GM19395 (cell line): ENCODE data around the gene HAVCR1.
"Not testable (repeated sequence)": the region's sequence is repeated elsewhere in the genome, so short reads cannot be mapped to it uniquely, and the experiment has no call there.

Source experiments
- ATAC-seq: cut with Tn5 transposase; IDR thresholded peaks from one replicate; pipeline ENCODE4 v1.9.1; 2021; ENCODE audit warnings: mild to moderate bottlenecking, moderate library complexity; ENCODE audit not compliant: unreplicated experiment

The HAVCR1 gene

DNA sequence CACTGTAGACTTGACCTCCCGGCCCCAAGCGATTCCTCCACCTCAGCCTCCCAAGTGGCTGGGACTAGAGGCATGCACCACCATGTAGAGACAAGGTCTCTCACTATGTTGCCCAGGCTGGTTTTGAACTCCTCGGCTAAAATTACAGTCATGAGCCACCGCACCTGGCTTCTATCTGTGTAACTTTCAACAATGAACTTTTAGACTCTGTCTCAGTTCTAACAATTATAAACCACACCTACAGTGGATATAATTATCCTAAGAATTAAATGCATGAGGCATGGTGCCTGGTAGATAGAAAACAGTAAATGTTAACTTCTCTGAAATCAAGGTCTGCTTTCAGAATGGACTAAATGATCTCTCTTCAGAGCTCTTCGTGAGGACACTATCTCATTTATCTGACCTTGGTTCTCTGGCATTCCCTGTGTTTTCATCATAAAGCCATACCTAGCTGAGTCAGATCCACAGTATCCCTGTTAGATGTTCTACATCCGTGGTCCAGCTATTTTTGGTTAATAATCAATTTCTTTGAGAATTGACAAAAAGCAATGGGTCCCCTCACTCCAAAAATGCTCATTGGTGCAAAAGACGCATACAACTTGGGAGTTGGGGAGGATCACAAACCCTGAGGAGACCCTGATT, 7.2 kb downstream of the HAVCR1 start:
- ATAC-seq, result no peak

DNA sequence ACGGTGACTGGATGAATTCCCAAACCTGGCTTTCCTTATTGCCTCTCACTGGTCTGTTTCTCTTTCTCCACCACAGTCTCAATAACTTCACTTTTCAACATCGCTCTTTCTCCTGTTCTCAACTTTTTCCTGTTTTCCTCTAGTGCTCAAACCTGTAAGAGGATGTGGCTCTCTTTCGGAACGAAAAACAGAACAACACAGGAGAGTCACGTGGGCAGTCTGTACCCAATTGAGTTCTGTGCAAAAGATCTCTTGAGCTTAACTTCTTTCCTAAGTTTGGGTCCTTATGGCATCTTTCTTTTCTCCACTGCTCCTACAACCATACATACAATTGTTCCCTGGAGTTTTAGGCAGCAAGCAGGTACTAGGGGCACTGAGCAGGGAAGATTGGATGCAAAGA, 8.9 kb downstream of the HAVCR1 start:
- peak; percentile 58 for ATAC-seq

DNA sequence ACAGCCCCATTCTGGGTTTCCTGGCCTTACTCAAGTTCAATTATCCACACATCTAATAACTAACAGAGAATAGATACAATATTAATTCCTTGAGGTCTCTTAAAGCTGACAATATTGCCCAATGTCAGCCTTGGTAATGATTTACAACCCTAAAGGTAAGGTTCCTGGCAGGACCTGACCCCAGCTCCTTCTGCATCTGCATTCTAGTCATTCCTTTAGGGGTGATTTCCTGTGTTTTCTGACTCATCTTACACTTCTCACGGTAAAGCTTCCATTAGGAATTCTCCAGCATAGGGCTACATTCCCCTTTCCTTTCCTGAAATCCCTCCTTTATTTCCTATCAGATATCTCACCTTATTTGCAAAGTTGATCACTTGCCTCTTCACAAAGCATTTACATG, 9.3 kb downstream of the HAVCR1 start:
- ATAC-seq, result no peak

GRCh38 chr5:157047898-157048297, 11.0 kb downstream of the HAVCR1 start:
- no peak for ATAC-seq

- not testable (repeated sequence) for ATAC-seq
Measured at GRCh38 chr5:157047016-157047415, 11.9 kb downstream of the HAVCR1 start.

- ATAC-seq, result no peak
Measured at GRCh38 chr5:157046041-157046440, 12.9 kb downstream of the HAVCR1 start.

DNA sequence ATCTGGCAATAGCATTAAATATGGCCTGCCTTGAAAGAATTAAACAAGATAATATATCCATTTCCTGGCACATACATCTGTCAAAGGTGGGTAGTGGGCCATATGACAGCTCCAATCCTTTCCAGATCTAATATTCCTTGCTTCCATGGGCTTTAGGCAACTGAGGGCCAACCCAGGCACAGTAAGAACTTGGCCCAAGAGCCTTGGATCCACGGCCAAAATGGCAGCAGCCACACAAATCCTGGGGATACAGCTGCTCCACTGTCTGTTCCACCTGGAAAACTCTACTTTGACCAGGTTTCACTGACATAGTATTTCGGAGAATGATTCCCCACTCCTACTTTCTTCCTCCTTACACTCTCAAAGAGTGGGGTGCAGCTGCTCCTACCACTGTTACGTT, 13.3 kb downstream of the HAVCR1 start:
- ATAC-seq, result no peak

- peak; percentile 71 for ATAC-seq
Measured at GRCh38 chr5:157038568-157039187, 20.2 kb downstream of the HAVCR1 start.

DNA sequence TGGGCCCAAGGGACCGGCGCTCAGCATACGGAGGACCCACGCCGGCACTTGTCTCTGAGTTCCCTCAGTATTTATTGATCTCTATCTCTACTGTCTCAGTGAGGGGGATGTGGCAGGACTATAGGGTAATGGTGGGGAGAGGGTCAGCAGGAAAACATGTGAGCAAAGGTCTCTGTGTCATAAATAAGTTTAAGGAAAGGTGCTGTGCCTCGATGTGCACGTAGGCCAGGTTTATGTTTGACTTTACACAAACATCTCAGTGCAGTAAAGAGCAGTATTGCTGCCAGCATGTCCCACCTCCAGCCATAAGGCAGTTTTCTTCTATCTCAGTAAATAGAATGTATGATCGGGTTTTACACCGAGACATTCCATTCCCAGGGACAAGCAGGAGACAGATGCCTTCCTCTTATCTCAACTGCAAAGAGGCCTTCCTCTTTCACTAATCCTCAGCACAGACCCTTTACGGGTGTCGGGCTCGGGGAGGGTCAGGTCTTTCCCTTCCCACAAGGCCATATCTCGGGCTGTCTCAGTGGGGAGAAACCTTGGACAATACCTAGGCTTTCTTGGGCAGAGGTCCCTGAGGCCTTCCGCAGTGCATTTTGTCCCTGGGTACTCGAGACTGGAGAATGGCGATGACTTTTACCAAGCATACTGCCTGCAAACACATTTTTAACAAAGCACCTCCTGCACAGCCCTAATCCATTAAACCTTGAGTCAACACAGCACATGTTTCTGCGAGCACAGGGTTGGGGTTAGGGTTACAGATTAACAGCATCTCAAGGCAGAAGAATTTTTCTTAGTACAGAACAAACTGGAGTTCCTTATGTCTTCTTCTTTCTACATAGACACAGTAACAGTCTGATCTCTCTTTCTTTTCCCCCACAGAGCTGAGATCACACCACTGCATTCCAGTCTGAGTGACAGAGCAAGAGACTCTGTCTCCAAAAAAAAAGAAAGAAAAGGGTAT, 24.5 kb downstream of the HAVCR1 start:
- ATAC-seq, result not testable (repeated sequence)

- no peak for ATAC-seq
Measured at GRCh38 chr5:157033071-157033583, 25.8 kb downstream of the HAVCR1 start.

GRCh38 chr5:157030692-157031091, 28.2 kb downstream of the HAVCR1 start:
- no peak for ATAC-seq

- ATAC-seq, result no peak
Measured at GRCh38 chr5:157029457-157029856, 29.5 kb downstream of the HAVCR1 start.

DNA sequence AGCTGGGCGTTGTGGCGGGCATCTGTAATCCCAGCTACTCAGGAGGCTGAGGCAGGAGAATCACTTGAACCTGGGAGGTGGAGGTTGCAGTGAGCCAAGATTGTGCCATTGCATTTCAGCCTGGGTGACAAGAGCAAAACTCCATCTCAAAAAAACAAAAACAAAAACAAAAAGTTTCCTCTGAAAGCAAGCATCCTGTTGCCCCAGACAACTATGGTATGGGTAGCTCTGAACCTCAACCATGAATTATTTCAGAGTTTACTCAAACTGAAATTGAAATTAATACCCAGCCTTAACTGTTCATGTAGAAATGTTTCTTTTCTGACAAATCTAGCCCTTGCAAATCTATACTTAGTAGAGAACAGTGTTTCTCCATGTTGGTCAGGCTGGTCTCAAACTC, 31.3 kb downstream of the HAVCR1 start:
- ATAC-seq, result peak; percentile 93

- ATAC-seq, result no peak
Measured at GRCh38 chr5:157026789-157027424, 32.0 kb downstream of the HAVCR1 start.

DNA sequence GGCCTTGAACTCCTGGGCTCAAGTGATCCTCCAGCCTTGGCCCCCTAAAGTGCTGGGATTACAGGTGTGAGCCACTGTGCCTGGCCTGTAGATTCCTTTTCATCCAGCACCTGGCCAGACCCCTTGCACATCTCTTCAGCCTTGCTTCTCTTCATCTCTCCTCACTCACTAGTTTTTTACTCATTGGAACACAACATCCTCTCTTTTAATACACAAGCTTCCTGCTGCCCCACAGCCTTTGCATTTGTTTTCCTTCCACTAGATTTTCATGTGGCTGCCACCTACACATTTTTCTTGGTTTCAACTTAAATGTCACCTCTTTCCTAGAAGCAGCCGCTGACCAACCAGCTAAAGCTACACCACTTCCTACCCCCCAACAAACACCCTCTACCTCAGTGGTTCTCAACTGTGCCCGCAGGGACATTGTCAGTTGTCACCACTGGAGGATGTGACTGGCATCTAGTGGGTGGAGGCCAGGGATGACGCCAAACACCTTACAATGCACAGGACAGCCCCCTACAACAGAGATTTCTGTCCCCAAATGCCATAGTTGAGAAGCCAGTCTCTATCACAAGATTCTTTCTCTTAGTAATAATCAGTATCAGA, 33.7 kb downstream of the HAVCR1 start:
- ATAC-seq, result peak; percentile 31

- no peak for ATAC-seq
Measured at GRCh38 chr5:157024208-157024959, 34.5 kb downstream of the HAVCR1 start.

DNA sequence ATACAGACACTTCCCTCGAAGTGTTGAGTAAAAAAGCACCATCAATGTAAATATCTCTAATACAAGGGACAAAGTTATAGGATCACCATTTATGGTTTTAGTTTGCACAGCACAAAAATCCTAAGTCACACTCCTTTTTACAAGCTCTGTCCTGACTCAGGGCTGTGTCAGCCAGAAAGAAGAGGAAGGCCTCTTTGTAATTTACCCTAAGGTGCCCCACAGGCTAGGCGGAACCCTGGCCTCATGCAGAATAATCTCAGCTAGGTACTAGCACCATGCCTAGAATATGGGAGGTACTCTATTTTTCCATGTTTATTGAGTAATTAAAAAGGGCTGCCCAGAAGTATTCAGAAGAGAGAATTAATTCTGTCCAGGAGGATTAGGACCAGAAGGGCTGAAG, 36.9 kb downstream of the HAVCR1 start:
- ATAC-seq, result no peak

- no peak for ATAC-seq
Measured at GRCh38 chr5:157020511-157021222, 38.2 kb downstream of the HAVCR1 start.

DNA sequence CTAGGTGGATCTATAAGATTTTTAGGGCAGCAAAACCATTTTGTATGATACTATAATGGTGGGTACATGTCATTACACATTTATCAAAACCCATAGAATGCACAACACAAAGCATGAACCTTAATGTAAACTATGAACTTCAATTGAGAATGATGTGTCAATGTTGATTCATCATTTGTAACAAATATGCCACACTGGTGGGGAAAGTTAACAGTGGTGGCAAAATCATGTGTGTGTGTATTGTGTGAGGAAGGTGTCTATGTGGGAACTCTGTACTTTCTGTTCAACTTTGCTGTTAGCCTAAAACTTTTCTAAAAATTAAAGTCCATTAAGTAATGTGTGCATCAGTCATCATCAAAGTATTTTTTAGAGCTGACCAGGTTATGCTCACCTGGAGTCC, 38.9 kb downstream of the HAVCR1 start:
- ATAC-seq, result no peak
